HFF-Myc (cell line): ENCODE data around the gene TADA2B.

ENCODE experiments used
- DNase-seq: peaks from one replicate; pipeline ENCODE4 v3.0.0-alpha.2; 2011; ENCODE audit warnings: low read depth; ENCODE audit errors: extremely low read depth
- H3K4me3 ChIP-seq: replicated peaks from 2 replicates; pipeline ENCODE4 v1.5.1; 2011; ENCODE audit warnings: low read depth, mild to moderate bottlenecking, control low read depth, low read length
- CTCF ChIP-seq: IDR thresholded peaks from 2 replicates; pipeline ENCODE4 v1.5.1; 2012; ENCODE audit warnings: mild to moderate bottlenecking, low read depth, low read length, control low read depth; ENCODE audit errors: missing control alignments

The TADA2B gene

GRCh38 chr4:7054106-7054880, 11.1 kb downstream of the TADA2B start:
- no peak for TF ChIP-seq CTCF
- no peak for DNase-seq
- H3K4me3 ChIP-seq: no peak overlapping the region

GRCh38 chr4:7055111-7055989, 12.2 kb downstream of the TADA2B start:
- TF ChIP-seq CTCF: no peak
- H3K4me3 ChIP-seq: no peak overlapping the region
- DNase-seq: no peak

- no peak for TF ChIP-seq CTCF
- H3K4me3 ChIP-seq: no peak overlapping the region
- DNase-seq: no peak
Observed at GRCh38 chr4:7055990-7056325, 12.8 kb downstream of the TADA2B start.

- TF ChIP-seq CTCF: no peak
- H3K4me3 ChIP-seq: no peak overlapping the region
- DNase-seq: no peak
Observed at GRCh38 chr4:7058792-7059191, 15.6 kb downstream of the TADA2B start.

GRCh38 chr4:7059662-7060061, 16.5 kb downstream of the TADA2B start:
- no peak for DNase-seq
- TF ChIP-seq CTCF: no peak
- H3K4me3 ChIP-seq: no peak overlapping the region

GRCh38 chr4:7060346-7061150, 17.4 kb downstream of the TADA2B start:
- no peak overlapping the region for H3K4me3 ChIP-seq
- no peak for DNase-seq
- no peak for TF ChIP-seq CTCF
